Mucosa of gallbladder (tissue), 1 donor: ENCODE results near the gene MSL3. TPM values are rescaled to one million over a fixed set of nuclear protein-coding genes. Genes with fewer than 3 reads are reported as not detected.
A peak's percentile ranks its signal among the peaks of the same experiment; 100 is the strongest.

Experiments
- DNase-seq: peaks from one replicate; pipeline ENCODE4 v3.0.0-alpha.2; 2020; ENCODE audit warnings: low spot score
- total RNA-seq: library from RNA; stranded (reverse); gene quantifications from one replicate; pipeline ENCODE4 v1.2.1, GENCODE V29; 2021
- donor health status: DM: no; HTN: no; CAD: no.

MSL3 gene
- 24.3 TPM for total RNA-seq

GRCh38 chrX:11757719-11758399 lies at the start of gene MSL3:
MSL3 (plus strand) TSS chrX:11758237; CDS start chrX:11758264, 27 bp downstream.
- peak; percentile 20 for DNase-seq

DNA sequence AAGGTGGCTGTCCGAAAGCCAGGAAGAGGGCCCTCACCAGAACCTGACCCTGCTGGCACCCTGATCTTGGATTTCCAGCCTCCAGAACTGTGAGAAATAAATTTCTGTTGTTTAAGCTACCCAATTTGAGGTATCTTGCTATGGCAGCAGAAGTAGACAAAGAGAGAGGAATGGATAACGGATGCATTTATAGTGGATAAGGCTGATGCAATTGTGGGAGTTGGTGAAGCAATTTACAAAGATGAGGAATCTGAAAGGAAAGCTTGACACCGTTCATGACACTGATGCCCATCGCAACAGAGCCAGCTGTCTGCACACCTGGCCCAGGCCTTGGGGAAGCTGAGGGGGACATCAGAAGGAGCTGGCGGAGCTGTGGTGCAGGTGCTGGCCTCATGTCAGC lies 35.7 kb upstream of the MSL3 start:
- no peak for DNase-seq

GRCh38 chrX:11724122-11725017 lies 33.7 kb upstream of the MSL3 start:
- DNase-seq: no peak

- no peak for DNase-seq
Measured at GRCh38 chrX:11725631-11726442, 32.2 kb upstream of the MSL3 start.

- DNase-seq: no peak
Measured at GRCh38 chrX:11728556-11728955, 29.5 kb upstream of the MSL3 start.

DNA sequence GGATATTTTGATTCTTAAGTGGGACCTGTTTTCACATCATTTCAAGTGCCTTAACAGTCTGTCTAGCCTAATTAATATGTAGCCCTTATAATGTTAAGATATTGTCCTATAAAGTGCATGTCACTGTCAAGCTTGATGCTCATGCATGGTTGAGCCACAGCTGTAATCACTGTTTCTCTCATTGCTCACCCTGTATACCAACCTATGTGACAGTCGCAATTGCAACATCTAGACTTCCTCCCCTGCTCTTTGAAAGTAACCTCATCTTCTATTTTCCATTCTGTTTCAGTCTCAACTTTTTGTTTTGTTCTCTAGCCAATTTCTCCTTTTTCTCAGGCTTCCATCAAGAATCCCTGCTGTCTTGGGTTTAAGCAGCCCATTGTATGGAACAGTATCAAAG lies 24.4 kb upstream of the MSL3 start:
- no peak for DNase-seq

DNA sequence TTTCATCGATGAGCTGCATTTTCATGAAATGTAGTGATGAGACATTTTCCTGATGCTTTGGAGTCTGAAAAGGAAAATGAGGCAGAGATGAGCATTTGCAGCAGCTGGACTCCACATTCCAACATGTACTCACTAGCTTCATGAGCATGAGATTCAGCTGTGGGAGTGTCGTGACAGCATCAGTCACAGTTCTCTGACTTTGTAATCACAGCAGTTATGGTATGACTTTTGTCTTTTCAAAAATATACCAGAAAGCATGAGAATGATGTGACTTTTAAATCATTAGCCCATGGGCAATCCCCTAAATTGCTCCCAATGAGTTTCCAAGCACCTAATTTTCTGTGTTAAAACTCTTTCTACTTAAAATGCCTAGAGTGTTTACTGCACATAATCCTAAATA lies 18.3 kb upstream of the MSL3 start:
- no peak for DNase-seq

DNA sequence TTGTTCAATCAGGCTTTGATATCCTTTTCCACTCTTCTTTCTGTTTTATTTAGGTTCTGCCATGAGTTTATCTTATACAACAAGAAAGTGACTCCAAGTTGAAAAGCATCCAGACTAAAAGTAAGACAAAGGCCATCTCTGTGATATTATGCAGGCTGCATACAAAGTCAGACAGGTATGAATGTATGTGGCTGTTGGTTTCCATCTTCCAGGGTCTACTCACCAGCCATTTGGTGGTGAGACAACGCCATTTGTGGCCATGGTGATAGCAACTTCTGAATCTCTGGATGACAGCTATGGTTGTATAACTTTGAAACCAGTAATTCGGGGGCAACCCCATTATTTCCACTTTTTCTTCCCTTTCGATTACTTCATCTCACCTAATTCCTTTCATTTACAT lies 17.2 kb upstream of the MSL3 start:
- no peak for DNase-seq

DNA sequence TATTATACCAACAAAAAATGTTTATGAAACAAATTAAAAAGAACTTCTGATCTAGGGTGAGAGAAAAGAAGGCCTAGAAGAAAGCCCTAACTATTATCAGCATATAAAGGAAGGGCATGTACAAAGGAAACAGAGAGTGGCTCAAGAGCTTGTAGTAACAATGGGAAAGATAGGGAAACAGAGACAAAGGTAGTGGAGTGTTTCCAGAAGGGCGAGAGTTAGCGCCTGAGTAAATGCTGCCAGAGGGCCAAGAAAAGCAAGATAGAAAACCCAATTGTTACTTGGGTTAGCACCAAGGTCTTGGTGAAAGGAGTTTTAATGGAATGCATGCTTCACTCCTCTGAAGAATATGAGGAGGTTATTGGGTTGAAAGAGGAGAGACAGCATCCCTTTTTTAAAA lies 16.5 kb upstream of the MSL3 start:
- no peak for DNase-seq

DNA sequence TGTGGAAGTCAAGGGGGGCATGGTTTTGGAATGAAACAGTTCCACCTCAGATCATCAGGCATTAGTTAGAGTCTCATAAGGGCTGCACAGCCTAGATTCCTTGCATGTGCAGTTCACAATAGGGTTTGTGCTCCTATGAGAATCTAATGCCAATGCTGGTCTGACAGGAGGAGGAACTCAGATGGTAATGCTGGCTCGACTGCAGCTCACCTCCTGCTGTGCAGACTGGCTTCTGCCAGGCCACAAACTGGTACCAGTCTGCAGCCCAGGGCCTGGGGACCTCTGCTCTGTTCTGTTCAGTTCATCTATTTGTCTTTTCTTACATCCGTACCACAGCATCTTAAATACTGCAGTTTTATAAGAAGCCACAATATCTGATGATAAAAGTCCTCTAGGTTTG lies 12.2 kb upstream of the MSL3 start:
- no peak for DNase-seq

DNA sequence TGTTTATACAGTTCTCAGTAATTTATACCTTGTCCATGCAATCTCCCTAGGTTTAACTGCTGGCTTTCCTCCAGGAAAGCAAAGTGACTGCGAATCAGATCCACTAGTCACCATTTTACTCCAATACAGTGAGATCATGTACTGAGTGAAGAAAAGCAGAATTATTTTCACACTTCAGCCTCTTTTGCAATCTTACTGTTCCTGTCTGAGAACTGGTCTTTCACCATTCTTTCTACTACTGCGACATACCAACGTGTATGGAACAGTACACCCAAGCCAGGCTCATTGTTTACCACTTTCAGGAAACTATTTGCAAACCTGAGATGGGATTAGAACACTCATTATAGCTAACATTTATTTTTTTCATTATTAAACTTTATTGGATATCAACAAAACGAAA lies 8.0 kb upstream of the MSL3 start:
- no peak for DNase-seq

- no peak for DNase-seq
Measured at GRCh38 chrX:11750694-11751093, 7.3 kb upstream of the MSL3 start.

DNA sequence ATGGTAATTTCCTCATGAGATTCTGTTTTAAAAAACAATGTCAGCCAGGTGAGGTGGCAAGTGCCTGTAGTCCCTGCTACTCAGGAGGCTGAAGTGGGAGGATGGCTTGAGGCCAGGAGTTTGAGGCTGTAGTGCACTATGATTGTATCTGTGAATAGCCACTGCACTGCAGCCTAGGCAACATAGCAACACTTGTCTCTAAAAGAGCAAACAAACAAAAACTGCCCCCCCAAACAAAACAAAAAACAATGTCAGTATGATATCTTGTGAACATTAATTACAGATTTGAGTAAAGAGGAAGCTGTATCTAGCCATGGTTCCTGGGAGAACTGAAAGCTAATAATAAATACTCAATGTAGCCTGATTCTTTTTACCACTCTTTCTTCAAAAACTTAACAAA lies 6.8 kb upstream of the MSL3 start:
- DNase-seq: no peak

- no peak for DNase-seq
Measured at GRCh38 chrX:11753668-11754067, 4.4 kb upstream of the MSL3 start.

DNA sequence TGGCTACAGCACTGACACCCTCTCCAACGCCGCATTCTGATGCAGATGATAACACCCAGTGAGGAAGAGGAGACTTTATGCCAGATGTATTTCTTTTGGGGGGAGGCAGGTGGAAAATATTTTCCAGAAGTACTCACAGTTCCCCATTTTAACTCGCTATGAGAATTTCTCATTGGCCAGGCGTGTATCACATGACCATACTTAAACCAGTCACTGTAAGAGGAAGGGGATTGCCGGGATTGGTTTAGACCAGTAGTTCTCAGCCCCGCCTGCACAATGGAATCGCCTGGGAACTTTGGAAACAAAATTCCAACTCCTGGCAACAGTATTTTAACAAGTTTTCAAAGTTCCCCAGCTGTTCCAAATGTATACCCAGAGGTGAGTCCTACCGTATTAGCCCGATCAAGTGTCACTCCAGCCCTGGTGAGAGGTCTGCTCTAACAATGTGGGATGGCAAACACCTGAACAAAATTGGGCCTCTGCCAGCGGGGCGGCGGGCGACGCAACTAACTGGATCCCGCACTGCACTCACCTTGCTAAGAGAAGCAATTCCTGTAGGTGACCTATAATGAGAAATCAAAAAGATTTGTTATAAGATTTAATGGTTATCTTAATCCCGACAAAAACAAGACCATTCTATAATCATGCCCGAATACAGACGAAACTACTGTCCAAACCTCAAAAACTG lies 2.9 kb upstream of the MSL3 start:
- no peak for DNase-seq

GRCh38 chrX:11755724-11756123 lies 2.3 kb upstream of the MSL3 start:
- DNase-seq: no peak

- no peak for DNase-seq
Measured at GRCh38 chrX:11756354-11757318, 1.4 kb upstream of the MSL3 start.

DNA sequence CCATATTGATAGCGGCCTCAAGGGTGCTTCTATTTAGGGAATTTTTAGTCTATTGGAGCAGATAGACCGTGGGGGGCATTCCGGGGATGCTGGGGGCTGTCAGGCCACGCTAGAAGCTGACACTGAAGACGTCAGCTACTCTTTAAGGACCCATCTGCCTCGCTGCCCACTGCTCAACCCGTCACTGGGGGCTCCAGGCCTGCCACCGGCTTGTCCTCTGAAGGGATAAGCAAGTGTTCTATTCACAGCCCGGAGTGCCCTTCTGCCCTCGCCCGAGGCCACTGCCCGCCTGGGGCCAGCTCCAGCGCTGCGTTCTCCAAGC lies 679 bp upstream of the MSL3 start:
- DNase-seq: no peak

DNA sequence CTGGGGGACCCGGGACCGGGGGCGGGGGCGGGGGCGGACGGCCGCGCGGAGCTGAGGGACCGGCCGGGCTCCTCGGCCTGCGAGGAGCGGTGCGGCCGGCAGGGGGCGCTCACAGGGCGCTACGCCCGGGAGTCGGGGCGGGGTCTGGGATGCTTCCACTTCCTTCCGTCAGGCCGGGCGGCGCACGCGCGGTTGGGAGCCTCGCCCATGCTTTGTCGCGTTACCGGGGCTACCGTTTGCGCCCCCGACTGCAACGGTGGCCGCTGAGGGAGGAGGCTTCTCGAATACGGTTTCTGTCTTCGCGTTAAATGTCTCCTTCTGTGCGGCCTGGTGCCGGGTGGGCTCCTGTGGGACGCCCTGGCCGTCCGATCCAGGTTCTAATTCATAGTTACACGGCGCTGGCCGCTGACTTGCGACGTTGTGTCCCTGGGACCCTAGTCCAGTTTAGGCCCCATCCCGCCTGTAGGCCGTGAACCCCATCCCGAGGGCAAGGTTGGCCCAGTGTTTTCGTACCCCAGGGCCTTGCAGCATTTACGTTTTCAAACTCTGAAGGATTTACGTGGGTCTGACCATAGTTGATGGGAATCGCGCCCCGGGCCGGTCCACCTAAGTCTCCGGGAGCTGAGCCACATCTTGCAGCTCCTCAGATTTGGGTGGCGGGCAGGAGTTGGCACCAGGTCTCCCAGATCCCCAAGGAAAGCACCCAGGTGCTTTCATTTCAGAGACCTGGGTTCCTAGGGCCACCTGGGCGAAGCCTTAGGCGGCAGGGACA lies 549 bp downstream of the MSL3 start:
- peak; percentile 86 for DNase-seq

DNA sequence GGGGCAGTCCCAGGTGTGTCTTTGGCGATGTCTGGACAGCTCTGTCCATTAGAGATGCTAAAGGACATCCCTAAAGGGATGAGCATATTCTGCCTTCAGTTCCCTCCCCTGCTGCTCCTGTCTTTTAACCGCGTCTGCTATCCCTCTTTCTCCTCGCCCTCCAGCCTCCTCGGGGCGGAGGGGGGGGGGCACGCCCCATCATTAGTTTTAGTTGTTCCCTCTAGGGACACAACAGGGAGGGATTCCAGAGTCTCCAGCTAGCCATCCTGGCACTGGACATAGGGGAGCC lies 1.1 kb downstream of the MSL3 start:
- no peak for DNase-seq
